Astrocyte (in vitro differentiated cells and primary cell): ENCODE results near the gene PRORP. TPM values are rescaled to one million over a fixed set of nuclear protein-coding genes. Genes with fewer than 3 reads are reported as not detected.
"Not testable (repeated sequence)": the region's sequence is repeated elsewhere in the genome, so short reads cannot be mapped to it uniquely, and the experiment has no call there.

Experiments used
- DNase-seq: peaks from one replicate; pipeline ENCODE4 v3.0.0-alpha.2; 2010; ENCODE audit warnings: low read depth
- FAIRE-seq: peaks from 2 replicates; lab custom pipeline; 2011; peaks lifted over from hg19 to GRCh38; lab: Jason Lieb, UNC
- H2AFZ ChIP-seq: 2 replicates; pipeline ENCODE4 v1.6.0; 2012; ENCODE audit warnings: low read depth, low read length, inconsistent platforms
- H3K27ac ChIP-seq: 2 replicates; pipeline ENCODE4 v1.5.1; 2011; ENCODE audit warnings: low read depth, low read length, inconsistent platforms
- H3K27me3 ChIP-seq: 2 replicates; pipeline ENCODE4 v1.6.0; 2011; ENCODE audit warnings: low read length, inconsistent platforms; ENCODE audit not compliant: insufficient read depth
- H3K36me3 ChIP-seq: 2 replicates; pipeline ENCODE4 v1.5.1; 2011; ENCODE audit warnings: low read length, inconsistent platforms; ENCODE audit not compliant: insufficient read depth
- H3K4me1 ChIP-seq: 2 replicates; pipeline ENCODE4 v1.5.1; 2011; ENCODE audit warnings: low read length, inconsistent platforms; ENCODE audit not compliant: insufficient read depth
- H3K4me2 ChIP-seq: 2 replicates; pipeline ENCODE4 v1.6.0; 2012; ENCODE audit warnings: low read length, inconsistent platforms
- H3K4me3 ChIP-seq: 2 replicates; pipeline ENCODE4 v1.5.1; 2011; ENCODE audit warnings: low read depth, mild to moderate bottlenecking, low read length, inconsistent platforms; ENCODE audit not compliant: insufficient read depth
- H3K79me2 ChIP-seq: 2 replicates; pipeline ENCODE4 v1.6.0; 2012; ENCODE audit warnings: mild to moderate bottlenecking, low read length, inconsistent platforms; ENCODE audit not compliant: insufficient read depth
- H3K9ac ChIP-seq: 2 replicates; pipeline ENCODE4 v1.6.0; 2012; ENCODE audit warnings: mild to moderate bottlenecking, low read length, inconsistent platforms
- H3K9me3 ChIP-seq: 2 replicates; pipeline ENCODE4 v1.5.1; 2012; ENCODE audit warnings: low read depth, mild to moderate bottlenecking, low read length, inconsistent platforms; ENCODE audit not compliant: insufficient read depth
- H4K20me1 ChIP-seq: 2 replicates; pipeline ENCODE4 v1.6.0; 2012; ENCODE audit warnings: low read length, inconsistent platforms; ENCODE audit not compliant: insufficient read depth
- H3K27ac Mint-ChIP-seq: one replicate; pipeline ENCODE4 v1.8.0; 2021; ENCODE audit warnings: mild to moderate bottlenecking, mixed read lengths; ENCODE audit not compliant: unreplicated experiment
- H3K27me3 Mint-ChIP-seq: one replicate; pipeline ENCODE4 v1.8.0; 2021; ENCODE audit warnings: low read depth, mixed read lengths; ENCODE audit not compliant: unreplicated experiment
- H3K36me3 Mint-ChIP-seq: one replicate; pipeline ENCODE4 v1.8.0; 2021; ENCODE audit warnings: low read depth, mixed read lengths; ENCODE audit not compliant: unreplicated experiment
- H3K4me1 Mint-ChIP-seq: one replicate; pipeline ENCODE4 v1.8.0; 2021; ENCODE audit warnings: low read depth, mixed read lengths; ENCODE audit not compliant: unreplicated experiment
- H3K4me3 Mint-ChIP-seq: one replicate; pipeline ENCODE4 v1.8.0; 2021; ENCODE audit warnings: mild to moderate bottlenecking, moderate library complexity, mixed read lengths; ENCODE audit not compliant: unreplicated experiment
- H3K9me3 Mint-ChIP-seq: one replicate; pipeline ENCODE4 v1.8.0; 2021; ENCODE audit warnings: mild to moderate bottlenecking, mixed read lengths; ENCODE audit not compliant: unreplicated experiment
- EZH2 ChIP-seq: IDR thresholded peaks from 2 replicates; pipeline ENCODE4 v1.6.1; 2012; ENCODE audit warnings: mild to moderate bottlenecking, low read length, inconsistent platforms; ENCODE audit not compliant: insufficient read depth
- total RNA-seq: library from RNA; stranded (reverse); gene quantifications from 2 replicates; pipeline ENCODE4 v1.2.1, GENCODE V29; 2021
- TF ChIP-seq, protein P1 (sequence below): IDR thresholded peaks from 2 replicates; pipeline ENCODE4 v1.5.1; 2011; ENCODE audit warnings: low read depth, mild to moderate bottlenecking, inconsistent platforms, low read length, moderate library complexity; ENCODE audit not compliant: insufficient read depth

PRORP gene
- total RNA-seq, 1 donor from 2014 or later = 32.4 TPM

DNA sequence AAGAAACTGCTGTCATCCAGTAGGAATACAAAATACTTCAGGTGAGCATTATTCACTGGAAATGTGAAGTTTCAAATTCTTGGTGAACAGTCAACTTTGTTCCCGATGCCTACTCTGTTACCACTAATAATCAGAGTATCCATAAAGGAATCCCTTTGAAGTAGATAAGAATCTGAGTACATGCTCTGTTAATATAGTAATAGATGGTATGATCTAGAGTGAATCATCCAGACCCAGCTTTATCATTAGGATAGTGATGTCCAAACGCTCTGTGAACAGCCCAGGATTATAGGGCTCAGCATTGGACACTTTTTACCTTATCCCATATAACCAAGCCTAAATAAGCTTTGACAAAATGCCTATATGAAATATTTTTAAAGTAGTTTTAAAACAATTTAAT is 33.8 kb upstream of the PRORP start:
- H3K9me3 ChIP-seq = no peaks in the 10 kb centered on the region
- H3K4me2 ChIP-seq = no peak overlapping the region
- no peaks in the 10 kb centered on the region for H3K79me2 ChIP-seq
- no peak overlapping the region for H3K4me3 ChIP-seq
- FAIRE-seq (no peak), DNase-seq (peak; percentile 29)
- Mint-ChIP-seq H3K4me1 (peaks cover 3% of the 10 kb centered on the region), H3K9me3 (no peaks in the 10 kb centered on the region), H3K27ac (no peak overlapping the region), H3K27me3 (no peaks in the 10 kb centered on the region), H3K36me3 (peaks cover 13% of the 10 kb centered on the region), H3K4me3 (no peak overlapping the region)
- H4K20me1 ChIP-seq = no peaks in the 10 kb centered on the region
- no peak overlapping the region for H3K9ac ChIP-seq
- no peak for TF ChIP-seq EZH2
- TF ChIP-seq, protein P1, sequence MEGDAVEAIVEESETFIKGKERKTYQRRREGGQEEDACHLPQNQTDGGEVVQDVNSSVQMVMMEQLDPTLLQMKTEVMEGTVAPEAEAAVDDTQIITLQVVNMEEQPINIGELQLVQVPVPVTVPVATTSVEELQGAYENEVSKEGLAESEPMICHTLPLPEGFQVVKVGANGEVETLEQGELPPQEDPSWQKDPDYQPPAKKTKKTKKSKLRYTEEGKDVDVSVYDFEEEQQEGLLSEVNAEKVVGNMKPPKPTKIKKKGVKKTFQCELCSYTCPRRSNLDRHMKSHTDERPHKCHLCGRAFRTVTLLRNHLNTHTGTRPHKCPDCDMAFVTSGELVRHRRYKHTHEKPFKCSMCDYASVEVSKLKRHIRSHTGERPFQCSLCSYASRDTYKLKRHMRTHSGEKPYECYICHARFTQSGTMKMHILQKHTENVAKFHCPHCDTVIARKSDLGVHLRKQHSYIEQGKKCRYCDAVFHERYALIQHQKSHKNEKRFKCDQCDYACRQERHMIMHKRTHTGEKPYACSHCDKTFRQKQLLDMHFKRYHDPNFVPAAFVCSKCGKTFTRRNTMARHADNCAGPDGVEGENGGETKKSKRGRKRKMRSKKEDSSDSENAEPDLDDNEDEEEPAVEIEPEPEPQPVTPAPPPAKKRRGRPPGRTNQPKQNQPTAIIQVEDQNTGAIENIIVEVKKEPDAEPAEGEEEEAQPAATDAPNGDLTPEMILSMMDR = no peak
- H3K4me1 ChIP-seq = no peaks in the 10 kb centered on the region
- H3K27ac ChIP-seq = no peak overlapping the region
- H2AFZ ChIP-seq = no peak overlapping the region
- H3K27me3 ChIP-seq = no peaks in the 10 kb centered on the region
- peaks cover 13% of the 10 kb centered on the region for H3K36me3 ChIP-seq

DNA sequence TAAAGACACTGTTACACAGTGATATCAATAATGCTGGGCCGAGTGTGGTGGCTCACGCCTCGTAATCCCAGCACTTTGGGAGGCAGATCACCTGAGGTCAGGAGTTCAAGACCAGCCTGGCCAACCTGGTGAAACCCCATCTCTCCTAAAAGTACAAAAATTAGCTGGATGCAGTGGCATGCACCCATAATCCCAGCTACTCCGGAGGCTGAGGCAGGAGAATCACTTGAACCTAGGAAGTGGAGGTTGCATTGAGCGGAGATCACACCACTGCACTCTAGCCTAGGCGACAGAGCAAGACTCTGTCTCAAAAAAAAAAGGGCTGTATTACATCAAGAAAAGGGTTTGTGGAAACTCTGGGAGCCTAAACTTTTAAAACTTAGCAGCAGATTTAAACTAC is 27.7 kb upstream of the PRORP start:
- not testable (repeated sequence) for H3K4me2 ChIP-seq, H3K79me2 ChIP-seq, H3K27me3 Mint-ChIP-seq, H3K27ac ChIP-seq, H3K9me3 Mint-ChIP-seq, H3K4me3 Mint-ChIP-seq, H3K4me3 ChIP-seq, H3K4me1 ChIP-seq, H3K36me3 Mint-ChIP-seq, H3K27ac Mint-ChIP-seq, FAIRE-seq, H2AFZ ChIP-seq, H4K20me1 ChIP-seq, H3K4me1 Mint-ChIP-seq, H3K9ac ChIP-seq, H3K27me3 ChIP-seq, H3K9me3 ChIP-seq, DNase-seq
- H3K36me3 ChIP-seq = peaks cover 14% of the 10 kb centered on the region

- Histone ChIP-seq H2AFZ (no peak overlapping the region), H3K4me2 (no peak overlapping the region), H3K79me2 (peaks cover 2% of the 10 kb centered on the region), H3K4me1 (no peaks in the 10 kb centered on the region), H3K9ac (no peak overlapping the region), H3K9me3 (peaks cover 2% of the 10 kb centered on the region), H3K27me3 (no peaks in the 10 kb centered on the region), H3K36me3 (peaks cover 35% of the 10 kb centered on the region), H3K4me3 (no peak overlapping the region), H3K27ac (no peak overlapping the region), H4K20me1 (no peaks in the 10 kb centered on the region)
- DNase-seq = peak; percentile 27
- FAIRE-seq = no peak
- no peak for TF ChIP-seq EZH2
- TF ChIP-seq, protein P1 = no peak
- H3K27me3 Mint-ChIP-seq = no peaks in the 10 kb centered on the region
- peaks cover 20% of the 10 kb centered on the region for H3K36me3 Mint-ChIP-seq
- no peaks in the 10 kb centered on the region for H3K9me3 Mint-ChIP-seq
- no peak overlapping the region for H3K4me3 Mint-ChIP-seq
- no peak overlapping the region for H3K27ac Mint-ChIP-seq
- no peaks in the 10 kb centered on the region for H3K4me1 Mint-ChIP-seq
These were observed 14.5 kb upstream of the PRORP start for GRCh38 chr14:35107866-35108265.
